Kidney (tissue), 14 donors: ENCODE data around the gene MOSPD2. TPM values are rescaled to one million over a fixed set of nuclear protein-coding genes. Genes with fewer than 3 reads are reported as not detected.

ENCODE experiments used
- DNase-seq, 5 donors: peaks; one replicate each; pipeline ENCODE4 v3.0.0-alpha.2; 2013 to 2020
- FAIRE-seq: peaks from 2 replicates; lab custom pipeline; 2012; peaks lifted over from hg19 to GRCh38; lab: Jason Lieb, UNC
- H3K27ac ChIP-seq, 2 donors: one replicate each; pipeline ENCODE4 v1.7.0; 2013; ENCODE audit warnings: low read depth in 2 of 2, low read length in 2 of 2, inconsistent platforms in 1 of 2
- H3K27me3 ChIP-seq: one replicate; pipeline ENCODE4 v1.7.1; 2013; ENCODE audit warnings: low read length, inconsistent platforms; ENCODE audit not compliant: control insufficient read depth, insufficient read depth
- H3K36me3 ChIP-seq, 3 donors: one replicate each; pipeline versions ENCODE4 v1.7.0 to v1.7.1; 2013; ENCODE audit warnings: low read length in 3 of 3, control low read depth in 1 of 3, inconsistent platforms in 1 of 3; ENCODE audit not compliant: insufficient read depth in 3 of 3, control insufficient read depth in 2 of 3
- H3K4me1 ChIP-seq, 3 donors: one replicate each; pipeline versions ENCODE4 v1.7.0 to v1.7.1; 2013; ENCODE audit warnings: low read length in 3 of 3, inconsistent platforms in 1 of 3, low read depth in 1 of 3; ENCODE audit not compliant: control insufficient read depth in 2 of 3, insufficient read depth in 2 of 3
- H3K4me3 ChIP-seq, 3 donors: one replicate each; pipeline versions ENCODE4 v1.7.0 to v1.8.1; 2013; ENCODE audit warnings: low read length in 3 of 3, control low read depth in 1 of 3, inconsistent platforms in 1 of 3
- H3K9ac ChIP-seq, 3 donors: one replicate each; pipeline versions ENCODE4 v1.7.0 to v1.7.1; 2013; ENCODE audit warnings: low read length in 3 of 3, control low read depth in 1 of 3, inconsistent platforms in 1 of 3
- H3K9me3 ChIP-seq, 3 donors: one replicate each; pipeline versions ENCODE4 v1.7.0 to v1.7.1; 2013; ENCODE audit warnings: low read length in 3 of 3, control low read depth in 1 of 3, inconsistent platforms in 1 of 3; ENCODE audit not compliant: control insufficient read depth in 2 of 3, insufficient read depth in 1 of 3
- intact Hi-C: fragments of 100-400 bp; cut with DNase I; formaldehyde crosslinking; loops from one replicate; pipeline ENCODE4 v1.11.1; 2022
- polyA plus RNA-seq: library from polyadenylated mRNA; stranded (reverse); fragments of 350-450 nt; fragmentation: Illumina TruSeq; extraction: RNeasy Lipid Tissue Mini Kit (QIAGEN cat#74804); gene quantifications from one replicate; pipeline ENCODE4 v1.2.3, GENCODE V29; 2014; ENCODE audit warnings: low read depth, low replicate concordance; ENCODE audit not compliant: insufficient read depth
- total RNA-seq: library from RNA; stranded (reverse); fragmentation: NEBNext Ultra II Directional; extraction: Animal tissue kit (Norgen Biotek cat#: 25700); gene quantifications from one replicate; pipeline ENCODE4 v1.2.1, GENCODE V29; 2021
- TF ChIP-seq, protein P1 (sequence below): IDR thresholded peaks from 3 replicates; pipeline ENCODE4 v1.5.1; 2012; ENCODE audit warnings: mild to moderate bottlenecking, moderate library complexity, borderline replicate concordance; ENCODE audit not compliant: insufficient read depth; ENCODE audit errors: extremely low read depth
- donor health status: control.
- donor health status: control.
- donor health status: control.
- donor health status: control.
- donor health status: control.
- donor health status: DM: yes; HTN: yes; CAD: no.
- donor health status: Normal renal cell carcinoma (clear cell type).

The MOSPD2 gene
- total and polyA plus RNA-seq, 2 donors from 2014 or later = 4.0 to 14.4 TPM

DNA sequence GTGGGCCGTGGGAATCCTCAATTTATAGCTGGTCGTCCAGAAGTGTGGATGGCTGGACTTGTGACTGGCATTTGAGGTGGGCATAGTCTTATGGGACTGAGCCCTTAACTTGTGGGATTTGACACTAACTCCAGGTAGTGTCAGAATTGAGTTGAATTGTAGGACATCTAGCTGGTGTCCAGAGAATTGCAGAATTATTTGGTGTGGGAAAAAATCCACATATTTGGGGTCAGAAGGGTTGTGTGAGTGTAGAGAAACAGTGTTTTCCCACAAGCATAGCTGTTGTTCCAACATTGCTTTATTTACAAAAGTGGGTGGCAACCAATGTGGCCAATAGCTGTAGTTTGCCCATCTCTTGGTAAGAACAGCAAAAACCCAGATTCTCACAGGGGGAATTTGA, 91.3 kb downstream of the MOSPD2 start:
- Histone ChIP-seq H3K27ac (no peak overlapping the region), H3K9me3 (no peaks in the 10 kb centered on the region), H3K36me3 (no peaks in the 10 kb centered on the region), H3K4me3 (no peak overlapping the region), H3K27me3 (no peaks in the 10 kb centered on the region), H3K4me1 (no peaks in the 10 kb centered on the region), H3K9ac (no peak overlapping the region)
- no peak for FAIRE-seq
- intact Hi-C loops = no loop called here
- no peak for DNase-seq
- TF ChIP-seq, protein P1, sequence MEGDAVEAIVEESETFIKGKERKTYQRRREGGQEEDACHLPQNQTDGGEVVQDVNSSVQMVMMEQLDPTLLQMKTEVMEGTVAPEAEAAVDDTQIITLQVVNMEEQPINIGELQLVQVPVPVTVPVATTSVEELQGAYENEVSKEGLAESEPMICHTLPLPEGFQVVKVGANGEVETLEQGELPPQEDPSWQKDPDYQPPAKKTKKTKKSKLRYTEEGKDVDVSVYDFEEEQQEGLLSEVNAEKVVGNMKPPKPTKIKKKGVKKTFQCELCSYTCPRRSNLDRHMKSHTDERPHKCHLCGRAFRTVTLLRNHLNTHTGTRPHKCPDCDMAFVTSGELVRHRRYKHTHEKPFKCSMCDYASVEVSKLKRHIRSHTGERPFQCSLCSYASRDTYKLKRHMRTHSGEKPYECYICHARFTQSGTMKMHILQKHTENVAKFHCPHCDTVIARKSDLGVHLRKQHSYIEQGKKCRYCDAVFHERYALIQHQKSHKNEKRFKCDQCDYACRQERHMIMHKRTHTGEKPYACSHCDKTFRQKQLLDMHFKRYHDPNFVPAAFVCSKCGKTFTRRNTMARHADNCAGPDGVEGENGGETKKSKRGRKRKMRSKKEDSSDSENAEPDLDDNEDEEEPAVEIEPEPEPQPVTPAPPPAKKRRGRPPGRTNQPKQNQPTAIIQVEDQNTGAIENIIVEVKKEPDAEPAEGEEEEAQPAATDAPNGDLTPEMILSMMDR = no peak

Other genes with a start within 250 kb of the MOSPD2 start
- gene FANCB, start 352 bp upstream of the MOSPD2 start, total RNA-seq = 1.4 TPM
- gene FANCB, start 352 bp upstream of the MOSPD2 start, polyA plus RNA-seq = not detected